Activated CD4-positive, alpha-beta memory T cell treated with anti-CD3 and anti-CD28 coated beads, Interleukin-2, amount 10 ng/mL, durations not matched to agents 7 days and 5 days (primary cell): ENCODE measurements around the gene RABL3. TPM values are rescaled to one million over a fixed set of nuclear protein-coding genes. Genes with fewer than 3 reads are reported as not detected.
"Not testable (repeated sequence)": the region's sequence is repeated elsewhere in the genome, so short reads cannot be mapped to it uniquely, and the experiment has no call there.

ENCODE experiments used
- CTCF ChIA-PET: fragments of 350-600 bp; sonication (Branson Sonifier 250); formaldehyde crosslinking; loops from one replicate; lab custom pipeline; 2021; ENCODE audit warnings: antibody characterized with exemption, inconsistent platforms; lab: Charles Lee
- POLR2A ChIA-PET: fragments of 350-600 bp; sonication (Branson Sonifier 250); formaldehyde crosslinking; loops from one replicate; lab custom pipeline; 2021; ENCODE audit warnings: antibody characterized with exemption; lab: Charles Lee
- DNase-seq: peaks from one replicate; pipeline ENCODE4 v3.0.0-alpha.2; 2020
- H3K27ac Mint-ChIP-seq: one replicate; pipeline ENCODE4 v1.8.0; 2021; ENCODE audit warnings: mild to moderate bottlenecking, mixed read lengths
- H3K27me3 Mint-ChIP-seq: one replicate; pipeline ENCODE4 v1.8.0; 2021; ENCODE audit warnings: mixed read lengths
- H3K36me3 Mint-ChIP-seq: one replicate; pipeline ENCODE4 v1.8.0; 2021; ENCODE audit warnings: low read depth, mixed read lengths
- H3K4me1 Mint-ChIP-seq: one replicate; pipeline ENCODE4 v1.8.0; 2021; ENCODE audit warnings: mixed read lengths
- H3K4me3 Mint-ChIP-seq: one replicate; pipeline ENCODE4 v1.8.0; 2021; ENCODE audit warnings: mild to moderate bottlenecking, mixed read lengths
- H3K9me3 Mint-ChIP-seq: one replicate; pipeline ENCODE4 v1.8.0; 2021; ENCODE audit warnings: mixed read lengths
- total RNA-seq, 2 experiments: library from RNA; stranded (reverse); gene quantifications; one replicate each; pipeline ENCODE4 v1.2.3, GENCODE V29; 2021

Gene RABL3
- total RNA-seq, 2 experiments from 2014 or later, result 22.3 to 24.7 TPM

GRCh38 chr3:120678331-120678947 is 63.9 kb downstream of the RABL3 start:
- Mint-ChIP-seq H3K9me3 (peaks cover 2% of the 10 kb centered on the region), H3K4me3 (no peak overlapping the region), H3K36me3 (no peaks in the 10 kb centered on the region), H3K27ac (no peak overlapping the region), H3K27me3 (no peaks in the 10 kb centered on the region), H3K4me1 (peaks cover 5% of the 10 kb centered on the region)
- DNase-seq, result no peak
- CTCF ChIA-PET, result interaction anchor here (1.4 kb wide), 1 partner anchor 10 kb away, joined by 3 read pairs; no protein-coding TSS in a partner anchor
- POLR2A ChIA-PET, result interaction anchor here (0.9 to 1.5 kb wide), 2 partner anchors 64 to 83 kb away, joined by 3 read pairs; partner anchors contain the start of genes GTF2E1, NDUFB4 and RABL3

- H3K4me3 Mint-ChIP-seq, H3K27me3 Mint-ChIP-seq, H3K9me3 Mint-ChIP-seq, POLR2A ChIA-PET, H3K36me3 Mint-ChIP-seq, H3K4me1 Mint-ChIP-seq, H3K27ac Mint-ChIP-seq, DNase-seq, CTCF ChIA-PET: not testable (repeated sequence)
Measured at GRCh38 chr3:120677193-120677592, 65.1 kb downstream of the RABL3 start.

DNA sequence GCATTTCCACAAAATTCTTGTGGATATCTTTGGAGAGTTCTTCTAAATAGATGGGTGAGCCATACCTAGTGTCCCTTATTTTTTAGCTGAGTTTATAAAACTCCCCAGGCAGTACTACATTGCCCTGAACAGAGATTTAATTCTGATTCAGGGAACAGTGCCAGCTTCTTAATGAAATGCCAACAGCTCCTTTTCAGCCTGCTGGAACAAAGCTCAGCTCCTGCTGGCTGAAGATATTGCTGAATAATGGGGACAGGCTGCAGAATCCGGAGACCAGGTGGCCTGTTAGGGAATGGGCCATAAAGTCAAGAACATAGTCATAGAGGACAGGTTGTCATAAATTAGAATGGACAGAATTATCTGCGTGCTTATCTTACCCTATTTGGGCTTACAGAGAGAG is 69.2 kb downstream of the RABL3 start:
- CTCF ChIA-PET, result no interaction called here
- H3K36me3 Mint-ChIP-seq, result no peaks in the 10 kb centered on the region
- H3K4me1 Mint-ChIP-seq, result no peaks in the 10 kb centered on the region
- no peaks in the 10 kb centered on the region for H3K27me3 Mint-ChIP-seq
- DNase-seq, result no peak
- H3K27ac Mint-ChIP-seq, result no peak overlapping the region
- no peak overlapping the region for H3K4me3 Mint-ChIP-seq
- POLR2A ChIA-PET, result no interaction called here
- peaks cover 2% of the 10 kb centered on the region for H3K9me3 Mint-ChIP-seq

- no peaks in the 10 kb centered on the region for H3K36me3 Mint-ChIP-seq
- no peak overlapping the region for H3K27ac Mint-ChIP-seq
- no peaks in the 10 kb centered on the region for H3K27me3 Mint-ChIP-seq
- no peaks in the 10 kb centered on the region for H3K9me3 Mint-ChIP-seq
- ChIA-PET CTCF (no interaction called here), POLR2A (no interaction called here)
- no peak for DNase-seq
- H3K4me1 Mint-ChIP-seq, result no peaks in the 10 kb centered on the region
- no peak overlapping the region for H3K4me3 Mint-ChIP-seq
Measured at GRCh38 chr3:120670576-120670975, 71.7 kb downstream of the RABL3 start.

GRCh38 chr3:120664926-120665325 is 77.4 kb downstream of the RABL3 start:
- CTCF ChIA-PET, result interaction anchor here (0.7 kb wide), 1 partner anchor 19 kb away, joined by 3 read pairs; no protein-coding TSS in a partner anchor
- Mint-ChIP-seq H3K9me3 (no peaks in the 10 kb centered on the region), H3K36me3 (no peaks in the 10 kb centered on the region), H3K4me3 (no peak overlapping the region), H3K27ac (no peak overlapping the region), H3K4me1 (no peaks in the 10 kb centered on the region), H3K27me3 (peaks cover 9% of the 10 kb centered on the region)
- no peak for DNase-seq
- POLR2A ChIA-PET, result no interaction called here

- no peak for DNase-seq
- Mint-ChIP-seq H3K27ac (no peak overlapping the region), H3K36me3 (no peaks in the 10 kb centered on the region), H3K27me3 (peaks cover 9% of the 10 kb centered on the region), H3K4me1 (no peaks in the 10 kb centered on the region), H3K4me3 (no peak overlapping the region), H3K9me3 (no peaks in the 10 kb centered on the region)
- CTCF ChIA-PET, result no interaction called here
- POLR2A ChIA-PET, result no interaction called here
Measured at GRCh38 chr3:120661945-120662344, 80.4 kb downstream of the RABL3 start.

GRCh38 chr3:120661106-120661905 is 81.0 kb downstream of the RABL3 start:
- H3K27ac Mint-ChIP-seq, result no peak overlapping the region
- ChIA-PET POLR2A (no interaction called here), CTCF (no interaction called here)
- H3K27me3 Mint-ChIP-seq, result peaks cover 9% of the 10 kb centered on the region
- H3K4me1 Mint-ChIP-seq, result no peaks in the 10 kb centered on the region
- no peak for DNase-seq
- no peaks in the 10 kb centered on the region for H3K36me3 Mint-ChIP-seq
- no peak overlapping the region for H3K4me3 Mint-ChIP-seq
- H3K9me3 Mint-ChIP-seq, result no peaks in the 10 kb centered on the region

GRCh38 chr3:120659834-120660233 is 82.5 kb downstream of the RABL3 start:
- no peaks in the 10 kb centered on the region for H3K36me3 Mint-ChIP-seq
- no peak overlapping the region for H3K4me3 Mint-ChIP-seq
- no peaks in the 10 kb centered on the region for H3K4me1 Mint-ChIP-seq
- CTCF ChIA-PET, result no interaction called here
- H3K27me3 Mint-ChIP-seq, result peaks cover 8% of the 10 kb centered on the region
- no peaks in the 10 kb centered on the region for H3K9me3 Mint-ChIP-seq
- DNase-seq, result no peak
- POLR2A ChIA-PET, result interaction anchor here (0.7 kb wide), 1 partner anchor 35 kb away, joined by 3 read pairs; no protein-coding TSS in a partner anchor
- H3K27ac Mint-ChIP-seq, result no peak overlapping the region

GRCh38 chr3:120659285-120659684 is 83.0 kb downstream of the RABL3 start:
- Mint-ChIP-seq H3K27me3 (peaks cover 7% of the 10 kb centered on the region), H3K9me3 (no peaks in the 10 kb centered on the region), H3K4me1 (no peaks in the 10 kb centered on the region), H3K4me3 (no peak overlapping the region), H3K36me3 (no peaks in the 10 kb centered on the region), H3K27ac (no peak overlapping the region)
- ChIA-PET POLR2A (interaction anchor here (0.7 kb wide), 1 partner anchor 35 kb away, joined by 3 read pairs; no protein-coding TSS in a partner anchor), CTCF (no interaction called here)
- DNase-seq, result no peak

DNA sequence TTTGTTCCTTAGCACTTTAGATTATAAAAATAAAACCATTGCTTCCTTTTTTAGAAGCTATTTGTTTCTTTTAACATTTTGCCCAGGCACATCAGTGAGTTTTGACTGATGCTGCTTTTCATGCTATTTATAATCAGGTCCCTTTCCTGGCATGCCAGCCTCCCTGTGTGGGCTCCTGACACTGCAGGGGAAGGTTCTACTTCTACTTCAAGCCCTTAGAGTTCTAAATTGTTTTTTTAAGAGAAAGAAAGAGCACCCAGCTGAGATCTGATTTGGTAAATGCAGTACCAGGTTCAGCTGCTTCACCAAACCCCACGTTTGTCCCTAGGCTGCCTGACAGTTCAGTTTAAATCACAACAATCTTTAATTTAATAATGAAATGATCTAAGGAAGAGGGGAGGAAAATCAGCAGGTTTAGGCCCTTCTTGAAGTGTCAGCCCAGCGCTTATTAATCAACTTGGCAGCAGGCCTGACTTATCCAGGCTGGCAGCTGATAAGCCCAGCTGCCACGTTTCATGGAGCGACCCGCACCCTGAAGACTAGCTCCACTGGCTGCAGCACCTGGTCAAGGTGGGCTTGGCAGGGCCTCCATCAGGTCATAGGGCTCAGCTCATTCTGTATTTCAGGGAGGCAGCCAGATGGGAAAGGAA is 89.3 kb downstream of the RABL3 start:
- CTCF ChIA-PET, result no interaction called here
- POLR2A ChIA-PET, result no interaction called here
- H3K27me3 Mint-ChIP-seq, result no peaks in the 10 kb centered on the region
- H3K4me3 Mint-ChIP-seq, result no peak overlapping the region
- H3K36me3 Mint-ChIP-seq, result no peaks in the 10 kb centered on the region
- no peaks in the 10 kb centered on the region for H3K4me1 Mint-ChIP-seq
- no peak overlapping the region for H3K27ac Mint-ChIP-seq
- DNase-seq, result no peak
- no peaks in the 10 kb centered on the region for H3K9me3 Mint-ChIP-seq

- ChIA-PET POLR2A (no interaction called here), CTCF (no interaction called here)
- Mint-ChIP-seq H3K9me3 (no peaks in the 10 kb centered on the region), H3K27me3 (no peaks in the 10 kb centered on the region), H3K4me3 (no peak overlapping the region), H3K36me3 (no peaks in the 10 kb centered on the region), H3K27ac (no peak overlapping the region), H3K4me1 (no peaks in the 10 kb centered on the region)
- DNase-seq, result no peak
Measured at GRCh38 chr3:120652281-120652680, 90.0 kb downstream of the RABL3 start.

- H3K9me3 Mint-ChIP-seq, result no peaks in the 10 kb centered on the region
- no peak overlapping the region for H3K4me3 Mint-ChIP-seq
- no peaks in the 10 kb centered on the region for H3K4me1 Mint-ChIP-seq
- DNase-seq, result no peak
- no peak overlapping the region for H3K27ac Mint-ChIP-seq
- ChIA-PET CTCF (no interaction called here), POLR2A (no interaction called here)
- no peaks in the 10 kb centered on the region for H3K27me3 Mint-ChIP-seq
- no peaks in the 10 kb centered on the region for H3K36me3 Mint-ChIP-seq
Measured at GRCh38 chr3:120650311-120650710, 92.0 kb downstream of the RABL3 start.

- no peaks in the 10 kb centered on the region for H3K27me3 Mint-ChIP-seq
- no peaks in the 10 kb centered on the region for H3K36me3 Mint-ChIP-seq
- POLR2A ChIA-PET, result no interaction called here
- no peak overlapping the region for H3K27ac Mint-ChIP-seq
- DNase-seq, result no peak
- H3K4me3 Mint-ChIP-seq, result no peak overlapping the region
- H3K9me3 Mint-ChIP-seq, result no peaks in the 10 kb centered on the region
- H3K4me1 Mint-ChIP-seq, result no peaks in the 10 kb centered on the region
- CTCF ChIA-PET, result no interaction called here
Measured at GRCh38 chr3:120649830-120650233, 92.5 kb downstream of the RABL3 start.
